Vagina (tissue), 2 donors: ENCODE measurements around the gene GSDME. TPM values are rescaled to one million over a fixed set of nuclear protein-coding genes. Genes with fewer than 3 reads are reported as not detected.

Experiments
- DNase-seq, 2 donors: peaks; one replicate each; pipeline ENCODE4 v3.0.0-alpha.2; 2017; ENCODE audit errors: extremely low spot score in 2 of 2
- H3K27ac ChIP-seq: fragments of 200-600 bp; sonication (generic); one replicate; pipeline ENCODE4 v1.5.1; 2019
- H3K27me3 ChIP-seq: fragments of 200-600 bp; sonication (generic); one replicate; pipeline ENCODE4 v1.5.1; 2019
- H3K36me3 ChIP-seq, 2 donors: fragments of 200-600 bp; sonication (generic); one replicate each; pipeline ENCODE4 v1.5.1; 2017 to 2019
- H3K4me1 ChIP-seq: fragments of 200-600 bp; sonication (generic); one replicate; pipeline ENCODE4 v1.5.1; 2019
- H3K4me3 ChIP-seq, 2 donors: fragments of 200-600 bp; sonication (generic); 1 replicate in 1 of 2; 2 replicates in 1 of 2; pipeline ENCODE4 v1.5.1; 2016 to 2019
- H3K9me3 ChIP-seq: fragments of 200-600 bp; sonication (generic); one replicate; pipeline ENCODE4 v1.5.1; 2019
- CTCF ChIP-seq, 3 experiments: fragments of 450-650 bp in 2 of 3; fragments of 200-600 bp in 1 of 3; sonication (generic) in 1 of 3; IDR thresholded peaks; one replicate each; pipeline ENCODE4 v1.5.1; 2017 to 2019; ENCODE audit warnings: antibody characterized with exemption in 3 of 3, mild to moderate bottlenecking in 2 of 3, moderate library complexity in 2 of 3
- POLR2A ChIP-seq, 2 donors: fragments of 450-650 bp; IDR thresholded peaks; one replicate each; pipeline ENCODE4 v1.6.1; 2017; ENCODE audit warnings: antibody characterized with exemption in 2 of 2, mild to moderate bottlenecking in 2 of 2, moderate library complexity in 2 of 2
- POLR2AphosphoS5 ChIP-seq, 2 donors: sonication (generic); formaldehyde crosslinking; IDR thresholded peaks; one replicate each; pipeline ENCODE4 v1.9.0; 2017; ENCODE audit warnings: antibody characterized with exemption in 2 of 2, mild to moderate bottlenecking in 2 of 2, low read depth in 1 of 2; ENCODE audit not compliant: insufficient read depth in 1 of 2
- intact Hi-C: fragments of 100-400 bp; cut with DNase I; formaldehyde crosslinking; loops from one replicate; pipeline ENCODE4 v1.15.1; 2023
- total RNA-seq: library from RNA; depleted of rRNA; stranded (reverse); fragments of >200 nt; gene quantifications from one replicate; pipeline ENCODE4 v1.2.3, GENCODE V29; 2016

GSDME gene
- total RNA-seq, 1 donor from 2014 or later = 11.0 TPM

- TF ChIP-seq POLR2A (IDR thresholded peaks at IDR 0.05) (no peak), CTCF (IDR thresholded peaks at IDR 0.05) (no peak), POLR2AphosphoS5 (IDR thresholded peaks at IDR 0.05; ENCODE audit: insufficient read depth in 1 of 2, low read depth in 1 of 2) (no peak)
- no peak for DNase-seq
- Histone ChIP-seq H3K27me3 (no peaks in the 10 kb centered on the region), H3K4me3 (no peak overlapping the region), H3K27ac (no peak overlapping the region), H3K9me3 (no peaks in the 10 kb centered on the region), H3K4me1 (no peaks in the 10 kb centered on the region), H3K36me3 (no peaks in the 10 kb centered on the region)
- intact Hi-C loops = no loop called here
Measured at GRCh38 chr7:24707988-24708615, 49.2 kb downstream of the GSDME start.

- H3K4me3 ChIP-seq = no peak overlapping the region
- TF ChIP-seq CTCF (IDR thresholded peaks at IDR 0.05) = no peak
- no peak for TF ChIP-seq POLR2AphosphoS5 (IDR thresholded peaks at IDR 0.05; ENCODE audit: insufficient read depth in 1 of 2, low read depth in 1 of 2)
- TF ChIP-seq POLR2A (IDR thresholded peaks at IDR 0.05) = no peak
- DNase-seq = peak in 1 of 2 donors; percentile 87
- intact Hi-C loops = no loop called here
- no peak overlapping the region for H3K27ac ChIP-seq
- no peaks in the 10 kb centered on the region for H3K9me3 ChIP-seq
- no peaks in the 10 kb centered on the region for H3K36me3 ChIP-seq
- H3K27me3 ChIP-seq = no peaks in the 10 kb centered on the region
- H3K4me1 ChIP-seq = no peaks in the 10 kb centered on the region
Measured at GRCh38 chr7:24706211-24707170, 50.8 kb downstream of the GSDME start.

GRCh38 chr7:24705461-24705954 is 51.8 kb downstream of the GSDME start:
- no peak overlapping the region for H3K4me3 ChIP-seq
- TF ChIP-seq POLR2A (IDR thresholded peaks at IDR 0.05) (no peak), CTCF (IDR thresholded peaks at IDR 0.05) (no peak), POLR2AphosphoS5 (IDR thresholded peaks at IDR 0.05; ENCODE audit: insufficient read depth in 1 of 2, low read depth in 1 of 2) (no peak)
- no peaks in the 10 kb centered on the region for H3K4me1 ChIP-seq
- DNase-seq = peak in 1 of 2 donors; percentile 90
- H3K27me3 ChIP-seq = no peaks in the 10 kb centered on the region
- H3K27ac ChIP-seq = no peak overlapping the region
- intact Hi-C loops = no loop called here
- H3K36me3 ChIP-seq = no peaks in the 10 kb centered on the region
- H3K9me3 ChIP-seq = no peaks in the 10 kb centered on the region

GRCh38 chr7:24704311-24704710 is 53.0 kb downstream of the GSDME start:
- no peak overlapping the region for H3K27ac ChIP-seq
- no peak for DNase-seq
- H3K27me3 ChIP-seq = no peaks in the 10 kb centered on the region
- intact Hi-C loops = no loop called here
- no peaks in the 10 kb centered on the region for H3K36me3 ChIP-seq
- no peak overlapping the region for H3K4me3 ChIP-seq
- H3K9me3 ChIP-seq = no peaks in the 10 kb centered on the region
- H3K4me1 ChIP-seq = no peaks in the 10 kb centered on the region
- no peak for TF ChIP-seq POLR2AphosphoS5 (IDR thresholded peaks at IDR 0.05; ENCODE audit: insufficient read depth in 1 of 2, low read depth in 1 of 2)
- no peak for TF ChIP-seq CTCF (IDR thresholded peaks at IDR 0.05)
- TF ChIP-seq POLR2A (IDR thresholded peaks at IDR 0.05) = no peak
